Tibial nerve (tissue), 4 donors: ENCODE results near the gene OR4A47. TPM values are rescaled to one million over a fixed set of nuclear protein-coding genes. Genes with fewer than 3 reads are reported as not detected.
"Not testable (repeated sequence)": the region's sequence is repeated elsewhere in the genome, so short reads cannot be mapped to it uniquely, and the experiment has no call there.

ENCODE experiments used
- DNase-seq, 2 donors: peaks; one replicate each; pipeline ENCODE4 v3.0.0-alpha.2; 2019; ENCODE audit warnings: low spot score in 2 of 2
- H3K27ac ChIP-seq, 4 donors: fragments of 200-600 bp; sonication (generic) in 3 of 4; one replicate each; pipeline ENCODE4 v1.5.1; 2017 to 2019; ENCODE audit warnings: mild to moderate bottlenecking in 1 of 4
- H3K27me3 ChIP-seq, 2 donors: fragments of 200-600 bp; sonication (generic) in 1 of 2; one replicate each; pipeline versions ENCODE4 v1.5.1 to v1.6.0; 2017 to 2019
- H3K36me3 ChIP-seq, 3 donors: fragments of 200-600 bp; sonication (generic); one replicate each; pipeline ENCODE4 v1.5.1; 2018 to 2019
- H3K4me1 ChIP-seq, 4 donors: fragments of 200-600 bp; sonication (generic) in 3 of 4; one replicate each; pipeline ENCODE4 v1.5.1; 2017 to 2019
- H3K4me3 ChIP-seq, 4 donors: fragments of 200-600 bp; sonication (generic) in 3 of 4; one replicate each; pipeline ENCODE4 v1.5.1; 2017 to 2019; ENCODE audit warnings: mild to moderate bottlenecking in 1 of 4, moderate library complexity in 1 of 4
- H3K9me3 ChIP-seq, 4 donors: fragments of 200-600 bp; sonication (generic) in 3 of 4; one replicate each; pipeline ENCODE4 v1.5.1; 2017 to 2019
- EP300 ChIP-seq, 2 donors: sonication (generic); formaldehyde crosslinking; IDR thresholded peaks; one replicate each; pipeline ENCODE4 v1.6.1; 2017; ENCODE audit warnings: antibody characterized with exemption in 2 of 2, mild to moderate bottlenecking in 1 of 2
- POLR2A ChIP-seq, 2 donors: fragments of 450-650 bp; IDR thresholded peaks; one replicate each; pipeline ENCODE4 v1.6.1; 2017; ENCODE audit warnings: antibody characterized with exemption in 2 of 2, mild to moderate bottlenecking in 2 of 2, moderate library complexity in 2 of 2
- WGBS, 2 donors: methylation state at CpG; one replicate each; pipeline ENCODE4 v1.1.5; 2018; 5-methylcytosine and 5-hydroxymethylcytosine counted together
- total RNA-seq, 4 donors: library from RNA; depleted of rRNA; stranded (reverse); fragments of >200 nt; gene quantifications; one replicate each; pipeline ENCODE4 v1.1.0, GENCODE V29; 2016
- TF ChIP-seq, protein P1 (sequence below), 5 experiments: fragments of 200-600 bp in 3 of 5; fragments of 450-650 bp in 2 of 5; sonication (generic) in 3 of 5; IDR thresholded peaks; one replicate each; pipeline ENCODE4 v1.5.1; 2016 to 2019; ENCODE audit warnings: antibody characterized with exemption in 5 of 5, mild to moderate bottlenecking in 3 of 5, moderate library complexity in 2 of 5

OR4A47 gene, protein sequence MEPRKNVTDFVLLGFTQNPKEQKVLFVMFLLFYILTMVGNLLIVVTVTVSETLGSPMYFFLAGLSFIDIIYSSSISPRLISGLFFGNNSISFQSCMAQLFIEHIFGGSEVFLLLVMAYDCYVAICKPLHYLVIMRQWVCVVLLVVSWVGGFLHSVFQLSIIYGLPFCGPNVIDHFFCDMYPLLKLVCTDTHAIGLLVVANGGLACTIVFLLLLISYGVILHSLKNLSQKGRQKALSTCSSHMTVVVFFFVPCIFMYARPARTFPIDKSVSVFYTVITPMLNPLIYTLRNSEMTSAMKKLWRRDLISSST
- not detected for total RNA-seq

- H3K4me1 ChIP-seq, H3K9me3 ChIP-seq, H3K27me3 ChIP-seq, DNase-seq, H3K36me3 ChIP-seq, H3K27ac ChIP-seq, H3K4me3 ChIP-seq: not testable (repeated sequence)
Observed at GRCh38 chr11:48488493-48488892, at the start of gene OR4A47. OR4A47 (plus strand) TSS chr11:48488793; CDS start chr11:48488793, 0 bp downstream.

GRCh38 chr11:48455909-48456308 lies 32.7 kb upstream of the OR4A47 start:
- not testable (repeated sequence) for H3K27ac ChIP-seq, DNase-seq, H3K27me3 ChIP-seq, H3K4me3 ChIP-seq, H3K4me1 ChIP-seq, H3K36me3 ChIP-seq
- WGBS, 2 donors = 84 to 91% methylated on average over 3 of the region's 3 CpGs
- peaks cover 0 to 15% (median 0%) of the 10 kb centered on the region in 4 donors for H3K9me3 ChIP-seq

DNA sequence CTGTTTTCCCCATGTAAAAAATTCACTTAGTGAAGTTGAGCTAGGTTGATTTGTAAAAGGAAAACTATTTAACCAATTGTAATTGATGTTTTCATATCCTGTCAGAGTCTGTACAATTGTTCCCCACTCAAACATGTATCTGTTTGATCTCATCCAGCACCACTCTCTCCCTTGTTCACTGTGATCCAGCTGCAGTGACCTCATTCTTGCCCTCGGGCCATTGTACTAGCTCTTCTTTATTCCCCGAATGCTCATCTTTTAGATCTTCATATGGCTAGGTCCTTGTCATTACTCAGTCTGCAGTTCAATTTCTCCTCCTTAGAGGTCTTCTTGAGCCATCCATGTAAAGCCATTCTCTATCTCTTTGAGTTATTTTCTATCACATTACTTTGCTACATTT lies 14.6 kb upstream of the OR4A47 start:
- WGBS, 2 donors = 77 to 89% methylated on average over 2 of the region's 2 CpGs
- H3K36me3 ChIP-seq, DNase-seq, H3K27ac ChIP-seq, H3K27me3 ChIP-seq, H3K4me1 ChIP-seq, H3K4me3 ChIP-seq: not testable (repeated sequence)
- H3K9me3 ChIP-seq = peaks cover 0 to 29% (median 2%) of the 10 kb centered on the region in 4 donors

DNA sequence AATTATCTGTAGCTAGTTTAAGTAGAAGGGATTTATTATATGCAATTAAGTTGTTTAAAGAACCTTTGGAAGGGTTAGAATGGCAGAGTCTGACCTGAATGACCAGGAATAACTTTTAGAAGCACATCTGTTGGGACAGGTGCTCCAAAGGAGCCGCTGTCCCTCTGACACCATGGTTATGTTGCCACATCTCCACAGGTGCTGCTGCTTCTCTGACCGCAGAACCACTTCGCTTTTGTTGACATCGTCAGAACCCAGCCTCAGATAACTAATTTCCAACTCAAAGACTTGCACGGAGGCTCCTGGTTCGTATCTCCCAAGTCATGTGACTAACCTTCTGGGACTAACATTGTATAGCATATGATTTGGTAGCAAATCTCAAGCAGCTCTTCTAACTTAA lies 13.9 kb upstream of the OR4A47 start:
- not testable (repeated sequence) for H3K36me3 ChIP-seq, H3K4me1 ChIP-seq, DNase-seq, H3K4me3 ChIP-seq, H3K27ac ChIP-seq, H3K27me3 ChIP-seq
- 56 to 63% methylated on average over 6 of the region's 6 CpGs for WGBS, 2 donors
- H3K9me3 ChIP-seq = peaks cover 0 to 25% (median 2%) of the 10 kb centered on the region in 4 donors

- not testable (repeated sequence) for H3K27me3 ChIP-seq, H3K4me1 ChIP-seq, H3K36me3 ChIP-seq, H3K9me3 ChIP-seq, H3K4me3 ChIP-seq, DNase-seq, H3K27ac ChIP-seq
Observed at GRCh38 chr11:48506169-48506568, 17.6 kb downstream of the OR4A47 start.

DNA sequence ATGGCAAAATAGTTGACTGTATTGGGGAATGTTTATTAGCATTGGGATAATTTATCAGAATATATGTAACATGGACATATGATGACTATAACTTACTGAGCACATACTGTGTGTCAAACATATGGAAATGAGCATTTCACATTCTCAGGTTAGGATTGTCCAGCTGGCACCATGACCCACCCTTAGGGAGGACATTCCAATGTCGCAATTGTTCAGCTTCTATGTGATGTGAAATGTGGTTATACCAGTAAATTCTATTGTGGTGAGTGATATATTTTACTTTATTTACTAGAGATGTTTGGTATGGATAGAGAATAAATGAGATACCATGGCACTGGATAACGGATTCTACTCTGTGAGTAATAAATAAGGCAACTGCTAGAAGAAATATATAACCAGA lies 50.4 kb downstream of the OR4A47 start:
- WGBS, 2 donors = 57 to 66% methylated on average over 2 of the region's 2 CpGs
- Histone ChIP-seq H3K27me3 (no peaks in the 10 kb centered on the region), H3K27ac (no peak overlapping the region), H3K36me3 (no peaks in the 10 kb centered on the region), H3K9me3 (peaks cover 0 to 5% (median 0%) of the 10 kb centered on the region in 4 donors), H3K4me1 (no peaks in the 10 kb centered on the region), H3K4me3 (no peak overlapping the region)
- no peak for DNase-seq
- TF ChIP-seq POLR2A (IDR thresholded peaks at IDR 0.05) (no peak), EP300 (IDR thresholded peaks at IDR 0.05) (no peak)
- TF ChIP-seq, protein P1, sequence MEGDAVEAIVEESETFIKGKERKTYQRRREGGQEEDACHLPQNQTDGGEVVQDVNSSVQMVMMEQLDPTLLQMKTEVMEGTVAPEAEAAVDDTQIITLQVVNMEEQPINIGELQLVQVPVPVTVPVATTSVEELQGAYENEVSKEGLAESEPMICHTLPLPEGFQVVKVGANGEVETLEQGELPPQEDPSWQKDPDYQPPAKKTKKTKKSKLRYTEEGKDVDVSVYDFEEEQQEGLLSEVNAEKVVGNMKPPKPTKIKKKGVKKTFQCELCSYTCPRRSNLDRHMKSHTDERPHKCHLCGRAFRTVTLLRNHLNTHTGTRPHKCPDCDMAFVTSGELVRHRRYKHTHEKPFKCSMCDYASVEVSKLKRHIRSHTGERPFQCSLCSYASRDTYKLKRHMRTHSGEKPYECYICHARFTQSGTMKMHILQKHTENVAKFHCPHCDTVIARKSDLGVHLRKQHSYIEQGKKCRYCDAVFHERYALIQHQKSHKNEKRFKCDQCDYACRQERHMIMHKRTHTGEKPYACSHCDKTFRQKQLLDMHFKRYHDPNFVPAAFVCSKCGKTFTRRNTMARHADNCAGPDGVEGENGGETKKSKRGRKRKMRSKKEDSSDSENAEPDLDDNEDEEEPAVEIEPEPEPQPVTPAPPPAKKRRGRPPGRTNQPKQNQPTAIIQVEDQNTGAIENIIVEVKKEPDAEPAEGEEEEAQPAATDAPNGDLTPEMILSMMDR (IDR thresholded peaks at IDR 0.05) = no peak

Other genes with a start within 250 kb of the OR4A47 start
- not detected for gene OR4X2, start 243.7 kb upstream of the OR4A47 start, total RNA-seq
- not detected for gene OR4X1, start 224.9 kb upstream of the OR4A47 start, total RNA-seq
- gene OR4S1, start 182.6 kb upstream of the OR4A47 start, total RNA-seq = not detected
- not detected for gene OR4C3, start 163.9 kb upstream of the OR4A47 start, total RNA-seq
- gene OR4C5, start 122.3 kb upstream of the OR4A47 start, total RNA-seq = not detected